IMR-90 (cell line): ENCODE data around the gene NEURL4. TPM values are rescaled to one million over a fixed set of nuclear protein-coding genes. Genes with fewer than 3 reads are reported as not detected.

Experiments
- ATAC-seq: fragments of 200-7000 bp; cut with Tn5 transposase; 2 replicates; pipeline ENCODE4 v1.9.1; 2020; ENCODE audit warnings: low read depth, mild to moderate bottlenecking, moderate library complexity
- BruUV-seq: library from RNA; stranded (reverse); fragments of 400-500 nt; replicated peaks from 2 replicates; lab custom pipeline; 2021; lab: Mats Ljungman, UMichigan
- CTCF ChIA-PET: fragments of 300-600 bp; formaldehyde crosslinking; extraction: SDS; loops from one replicate; lab custom pipeline; 2021; ENCODE audit warnings: antibody characterized with exemption; lab: Yijun Ruan, JAX
- POLR2A ChIA-PET: fragments of 300-600 bp; sonication (Branson Sonifier 250); formaldehyde crosslinking; loops from one replicate; lab custom pipeline; 2022; ENCODE audit warnings: antibody characterized with exemption; ENCODE audit not compliant: unreplicated experiment; lab: Charles Lee
- DNase-seq: peaks from one replicate; pipeline ENCODE4 v3.0.0; 2013
- H2AFZ ChIP-seq: replicated peaks from 2 replicates; pipeline ENCODE3; 2013; ENCODE audit warnings: low read length, mild to moderate bottlenecking; ENCODE audit not compliant: poor library complexity
- H2AK5ac ChIP-seq: 2 replicates; pipeline ENCODE4 v1.6.1; 2013; ENCODE audit warnings: low read depth, low read length, inconsistent platforms
- H2AK9ac ChIP-seq: replicated peaks from 2 replicates; pipeline ENCODE3; 2013; ENCODE audit warnings: mild to moderate bottlenecking, low read depth, low read length, moderate library complexity; ENCODE audit not compliant: poor library complexity
- H2BK120ac ChIP-seq: 2 replicates; pipeline ENCODE4 v1.6.1; 2013; ENCODE audit warnings: low read depth, low read length, inconsistent platforms
- H2BK15ac ChIP-seq: 3 replicates; pipeline ENCODE4 v1.6.1; 2013; ENCODE audit warnings: low read depth, low read length, inconsistent platforms
- H2BK20ac ChIP-seq: 2 replicates; pipeline ENCODE4 v1.6.1; 2013; ENCODE audit warnings: low read depth, mild to moderate bottlenecking, inconsistent platforms, low read length, moderate library complexity
- H2BK5ac ChIP-seq: 2 replicates; pipeline ENCODE4 v1.6.1; 2013; ENCODE audit warnings: mild to moderate bottlenecking, low read depth, low read length, inconsistent platforms; ENCODE audit not compliant: poor library complexity, severe bottlenecking
- H3K14ac ChIP-seq: replicated peaks from 2 replicates; pipeline ENCODE4 v1.6.1; 2013; ENCODE audit warnings: low read depth, low read length, inconsistent platforms
- H3K18ac ChIP-seq: 2 replicates; pipeline ENCODE4 v1.6.1; 2013; ENCODE audit warnings: low read depth, low read length, control low read depth
- H3K23ac ChIP-seq: 2 replicates; pipeline ENCODE4 v1.6.1; 2013; ENCODE audit warnings: low read depth, low read length, inconsistent platforms
- H3K27ac ChIP-seq: 2 replicates; pipeline ENCODE4 v1.5.1; 2013; ENCODE audit warnings: mild to moderate bottlenecking, control low read depth, low read length; ENCODE audit not compliant: insufficient read depth
- H3K27me3 ChIP-seq: 2 replicates; pipeline ENCODE4 v1.6.1; 2013; ENCODE audit warnings: low read length; ENCODE audit not compliant: control insufficient read depth, insufficient read depth
- H3K36me3 ChIP-seq: 2 replicates; pipeline ENCODE4 v1.6.1; 2013; ENCODE audit warnings: low read length, mixed read lengths; ENCODE audit not compliant: control insufficient read depth, insufficient read depth
- H3K4ac ChIP-seq: 2 replicates; pipeline ENCODE4 v1.6.1; 2013; ENCODE audit warnings: low read depth, low read length, inconsistent platforms
- H3K4me1 ChIP-seq: 2 replicates; pipeline ENCODE4 v1.6.1; 2013; ENCODE audit warnings: low read length, mixed read lengths; ENCODE audit not compliant: control insufficient read depth, insufficient read depth
- H3K4me2 ChIP-seq: 2 replicates; pipeline ENCODE4 v1.6.1; 2013; ENCODE audit warnings: low read depth, mild to moderate bottlenecking, control low read depth, low read length, moderate library complexity
- H3K4me3 ChIP-seq: 2 replicates; pipeline ENCODE4 v1.5.1; 2013; ENCODE audit warnings: low read depth, mild to moderate bottlenecking, control low read depth, low read length, moderate library complexity; ENCODE audit not compliant: insufficient read depth
- H3K56ac ChIP-seq: 2 replicates; pipeline ENCODE4 v1.6.1; 2013; ENCODE audit warnings: low read length, inconsistent platforms; ENCODE audit not compliant: insufficient read depth; ENCODE audit errors: extremely low read depth
- H3K79me1 ChIP-seq, 2 experiments: 2 replicates each; pipeline ENCODE4 v1.6.1; 2013; ENCODE audit warnings: low read length in 2 of 2, inconsistent platforms in 1 of 2, low read depth in 1 of 2
- H3K9ac ChIP-seq: 2 replicates; pipeline ENCODE4 v1.6.1; 2013; ENCODE audit warnings: low read depth, low read length, control low read depth
- H3K9me1 ChIP-seq: 2 replicates; pipeline ENCODE4 v1.6.1; 2013; ENCODE audit warnings: low read length, inconsistent platforms; ENCODE audit not compliant: insufficient read depth
- H3K9me3 ChIP-seq: 2 replicates; pipeline ENCODE4 v1.6.1; 2013; ENCODE audit warnings: low read length; ENCODE audit not compliant: control insufficient read depth, insufficient read depth
- H4K20me1 ChIP-seq: 2 replicates; pipeline ENCODE4 v1.6.1; 2013; ENCODE audit warnings: low read length, inconsistent platforms; ENCODE audit not compliant: insufficient read depth
- H4K5ac ChIP-seq: 2 replicates; pipeline ENCODE4 v1.6.1; 2013; ENCODE audit warnings: mild to moderate bottlenecking, low read depth, low read length, control low read depth
- H4K8ac ChIP-seq, 2 experiments: 2 replicates each; pipeline ENCODE4 v1.6.1; 2013; ENCODE audit warnings: low read depth in 2 of 2, low read length in 2 of 2, control low read depth in 1 of 2, inconsistent platforms in 1 of 2
- H4K91ac ChIP-seq: 2 replicates; pipeline ENCODE4 v1.6.1; 2013; ENCODE audit warnings: low read depth, low read length, inconsistent platforms; ENCODE audit not compliant: insufficient read depth
- BHLHE40 ChIP-seq: fragments of 150-350 bp; IDR thresholded peaks from 2 replicates; pipeline ENCODE4 v1.6.1; 2016; ENCODE audit warnings: mild to moderate bottlenecking, low read depth, low read length
- CEBPB ChIP-seq: IDR thresholded peaks from 2 replicates; pipeline ENCODE4 v1.6.1; 2012; ENCODE audit warnings: low read depth, low read length, improper control_type of control experiment
- CHD1 ChIP-seq: IDR thresholded peaks from 2 replicates; pipeline ENCODE4 v1.6.1; 2012; ENCODE audit warnings: low read depth, low read length, improper control_type of control experiment
- CTCF ChIP-seq: conservative IDR thresholded peaks from 2 replicates; pipeline ENCODE4 v1.5.1; 2012; ENCODE audit warnings: mild to moderate bottlenecking, low read depth, low read length, improper control_type of control experiment
- ELK1 ChIP-seq: fragments of 150-350 bp; IDR thresholded peaks from 2 replicates; pipeline ENCODE4 v1.6.1; 2016; ENCODE audit warnings: low read depth, mild to moderate bottlenecking, low read length, moderate library complexity, borderline replicate concordance
- FOS ChIP-seq: fragments of 150-350 bp; IDR thresholded peaks from 2 replicates; pipeline ENCODE4 v1.6.1; 2016; ENCODE audit warnings: low read depth, low read length
- MAFK ChIP-seq: IDR thresholded peaks from 2 replicates; pipeline ENCODE4 v1.6.1; 2012; ENCODE audit warnings: low read depth, low read length, improper control_type of control experiment
- MAZ ChIP-seq: IDR thresholded peaks from 2 replicates; pipeline ENCODE4 v1.6.1; 2012; ENCODE audit warnings: low read depth, mild to moderate bottlenecking, low read length, improper control_type of control experiment, moderate library complexity, borderline replicate concordance
- MXI1 ChIP-seq: IDR thresholded peaks from 2 replicates; pipeline ENCODE4 v1.6.1; 2012; ENCODE audit warnings: low read depth, mild to moderate bottlenecking, low read length, moderate library complexity, borderline replicate concordance
- NFE2L2 ChIP-seq: fragments of 150-350 bp; IDR thresholded peaks from 2 replicates; pipeline ENCODE4 v1.6.1; 2016; ENCODE audit warnings: low read depth, mild to moderate bottlenecking, low read length
- POLR2A ChIP-seq: IDR thresholded peaks from 2 replicates; pipeline ENCODE4 v1.6.1; 2012; ENCODE audit warnings: mild to moderate bottlenecking, low read depth, low read length
- RAD21 ChIP-seq: IDR thresholded peaks from 2 replicates; pipeline ENCODE4 v1.6.1; 2012; ENCODE audit warnings: low read length, improper control_type of control experiment
- RCOR1 ChIP-seq: IDR thresholded peaks from 2 replicates; pipeline ENCODE4 v1.6.1; 2012; ENCODE audit warnings: mild to moderate bottlenecking, low read length, improper control_type of control experiment; ENCODE audit not compliant: insufficient replicate concordance
- RFX5 ChIP-seq: IDR thresholded peaks from 2 replicates; pipeline ENCODE4 v1.8.0; 2012; ENCODE audit warnings: low read depth, mild to moderate bottlenecking, low read length, moderate library complexity
- SMC3 ChIP-seq: fragments of 150-350 bp; IDR thresholded peaks from 2 replicates; pipeline ENCODE4 v1.6.1; 2016; ENCODE audit warnings: low read depth, mild to moderate bottlenecking, antibody characterized with exemption, low read length, moderate library complexity
- WGBS, 2 experiments: methylation state at CpG; one replicate each; pipeline versions ENCODE4 v1.1.5 to v1.1.7; 2013; ENCODE audit warnings: missing lambda C conversion rate in 2 of 2; ENCODE audit not compliant: insufficient read length in 1 of 2; ENCODE audit errors: extremely low coverage in 2 of 2; 5-methylcytosine and 5-hydroxymethylcytosine counted together
- dilution Hi-C: fragments of 300-500 bp; cut with HindIII; formaldehyde crosslinking; loops from one replicate; pipeline ENCODE4 v1.14.3; 2018; ENCODE audit warnings: low sequenced_read_pairs; ENCODE audit not compliant: unreplicated experiment
- in situ Hi-C: fragments of 300-500 bp; cut with MboI; formaldehyde crosslinking; loops from 3 replicates; pipeline ENCODE4 v1.14.3; 2019; ENCODE audit warnings: low sequenced_read_pairs, inconsistent platforms, mixed read lengths
- intact Hi-C: fragments of 100-400 bp; cut with micrococcal nuclease; formaldehyde crosslinking; loops from 2 replicates; pipeline ENCODE4 v1.10.0; 2022
- polyA plus RNA-seq, 3 experiments: library from polyadenylated mRNA; depleted of rRNA; stranded (reverse); fragments of >200 nt; gene quantifications; 2 replicates each; pipeline ENCODE4 v1.2.3, GENCODE V29; 2012; ENCODE audit warnings: low replicate concordance in 1 of 3
- total RNA-seq: library from RNA; depleted of rRNA; stranded (reverse); fragments of >200 nt; gene quantifications from 2 replicates; pipeline ENCODE4 v1.2.3, GENCODE V29; 2012
- TF ChIP-seq, protein P1 (sequence below): fragments of 150-350 bp; IDR thresholded peaks from 2 replicates; pipeline ENCODE4 v1.6.1; 2017; ENCODE audit warnings: mild to moderate bottlenecking, antibody characterized with exemption, low read length, low read depth

The NEURL4 gene
- total and polyA plus RNA-seq, 2 of the 4 experiments (the other 2 are of a cell fraction), result 8.4 to 23.3 TPM

DNA sequence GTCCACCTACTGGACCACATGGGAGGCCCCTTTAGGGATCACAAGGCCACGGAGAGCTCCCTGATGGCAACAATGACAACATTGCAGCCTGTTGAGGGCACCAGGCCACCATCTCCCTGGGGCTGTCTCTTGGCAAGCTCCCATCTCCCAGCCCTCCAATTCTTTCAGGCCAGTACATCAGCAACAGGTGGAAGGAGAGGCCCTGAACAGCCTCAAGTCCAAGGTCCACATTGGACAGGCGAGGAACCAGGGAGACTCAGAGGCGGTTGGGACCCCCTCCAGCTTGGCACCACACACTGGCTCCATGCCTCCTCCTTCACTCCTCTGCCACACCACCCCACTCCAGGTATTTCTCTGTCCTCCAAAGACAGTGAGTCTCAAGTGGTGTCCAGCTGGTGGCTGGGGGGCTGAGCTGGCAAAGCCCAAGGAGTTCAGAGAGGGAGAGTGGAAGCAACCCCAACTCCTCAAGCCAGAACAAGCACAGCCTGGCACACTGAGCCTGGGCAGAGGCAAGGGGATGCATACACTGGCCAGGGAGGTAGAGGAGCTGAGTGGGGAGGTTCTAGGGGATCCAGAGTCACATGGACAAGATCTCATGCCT lies 5.9 kb upstream of the NEURL4 start:
- intact Hi-C loops, result no loop called here
- H2AK5ac ChIP-seq, result no peak overlapping the region
- POLR2A ChIA-PET, result no interaction called here
- H3K9me3 ChIP-seq, result no peaks in the 10 kb centered on the region
- H4K20me1 ChIP-seq, result no peaks in the 10 kb centered on the region
- H2AK9ac ChIP-seq, result no peak overlapping the region
- H4K91ac ChIP-seq, result no peak overlapping the region
- no peak for DNase-seq
- no peak overlapping the region for H3K18ac ChIP-seq
- no peaks in the 10 kb centered on the region for H3K36me3 ChIP-seq
- no peak overlapping the region for H3K27ac ChIP-seq
- H4K5ac ChIP-seq, result no peak overlapping the region
- H3K56ac ChIP-seq, result no peak overlapping the region
- no peaks in the 10 kb centered on the region for H3K79me1 ChIP-seq
- no TSS peak for BruUV-seq
- no peak overlapping the region for H3K9ac ChIP-seq
- ATAC-seq, result no peak
- H2AFZ ChIP-seq, result no peak overlapping the region
- 60% methylated on average over 1 of the region's 3 CpGs; no CpG with 5 or more reads in 1 of the 2 experiments for WGBS, 2 experiments
- in situ Hi-C loops, result loop anchor here (5.0 kb wide), 1 partner anchor 58 kb away; no protein-coding TSS in a partner anchor
- H3K9me1 ChIP-seq, result no peaks in the 10 kb centered on the region
- H2BK15ac ChIP-seq, result no peak overlapping the region
- peaks cover 3% of the 10 kb centered on the region; the same call in 1 of the 2 replicates for H3K4me1 ChIP-seq
- no peak overlapping the region for H3K4me2 ChIP-seq
- H3K27me3 ChIP-seq, result peaks cover 11% of the 10 kb centered on the region
- no peak overlapping the region for H3K14ac ChIP-seq
- CTCF ChIA-PET, result no interaction called here
- no peak overlapping the region for H2BK120ac ChIP-seq
- H3K4ac ChIP-seq, result no peak overlapping the region
- H3K4me3 ChIP-seq, result no peak overlapping the region
- dilution Hi-C loops, result no loop called here
- no peak overlapping the region for H2BK5ac ChIP-seq
- H4K8ac ChIP-seq, result no peak overlapping the region
- no peak overlapping the region for H2BK20ac ChIP-seq
- TF ChIP-seq POLR2A (no peak), MAFK (no peak), BHLHE40 (no peak), NFE2L2 (no peak), RAD21 (no peak), SMC3 (no peak), CHD1 (no peak), MXI1 (no peak), RCOR1 (no peak), CTCF (no peak), FOS (no peak), MAZ (no peak), ELK1 (no peak), CEBPB (no peak), RFX5 (no peak)
- TF ChIP-seq, protein P1, sequence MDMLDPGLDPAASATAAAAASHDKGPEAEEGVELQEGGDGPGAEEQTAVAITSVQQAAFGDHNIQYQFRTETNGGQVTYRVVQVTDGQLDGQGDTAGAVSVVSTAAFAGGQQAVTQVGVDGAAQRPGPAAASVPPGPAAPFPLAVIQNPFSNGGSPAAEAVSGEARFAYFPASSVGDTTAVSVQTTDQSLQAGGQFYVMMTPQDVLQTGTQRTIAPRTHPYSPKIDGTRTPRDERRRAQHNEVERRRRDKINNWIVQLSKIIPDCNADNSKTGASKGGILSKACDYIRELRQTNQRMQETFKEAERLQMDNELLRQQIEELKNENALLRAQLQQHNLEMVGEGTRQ, result no peak
- no peak overlapping the region for H3K23ac ChIP-seq
